Measurements from ENCODE around the gene PTPRCAP. TPM values are rescaled to one million over a fixed set of nuclear protein-coding genes. Genes with fewer than 3 reads are reported as not detected.

The PTPRCAP gene
- total RNA-seq, 2 donors from 2014 or later: 112 to 228 TPM

DNA sequence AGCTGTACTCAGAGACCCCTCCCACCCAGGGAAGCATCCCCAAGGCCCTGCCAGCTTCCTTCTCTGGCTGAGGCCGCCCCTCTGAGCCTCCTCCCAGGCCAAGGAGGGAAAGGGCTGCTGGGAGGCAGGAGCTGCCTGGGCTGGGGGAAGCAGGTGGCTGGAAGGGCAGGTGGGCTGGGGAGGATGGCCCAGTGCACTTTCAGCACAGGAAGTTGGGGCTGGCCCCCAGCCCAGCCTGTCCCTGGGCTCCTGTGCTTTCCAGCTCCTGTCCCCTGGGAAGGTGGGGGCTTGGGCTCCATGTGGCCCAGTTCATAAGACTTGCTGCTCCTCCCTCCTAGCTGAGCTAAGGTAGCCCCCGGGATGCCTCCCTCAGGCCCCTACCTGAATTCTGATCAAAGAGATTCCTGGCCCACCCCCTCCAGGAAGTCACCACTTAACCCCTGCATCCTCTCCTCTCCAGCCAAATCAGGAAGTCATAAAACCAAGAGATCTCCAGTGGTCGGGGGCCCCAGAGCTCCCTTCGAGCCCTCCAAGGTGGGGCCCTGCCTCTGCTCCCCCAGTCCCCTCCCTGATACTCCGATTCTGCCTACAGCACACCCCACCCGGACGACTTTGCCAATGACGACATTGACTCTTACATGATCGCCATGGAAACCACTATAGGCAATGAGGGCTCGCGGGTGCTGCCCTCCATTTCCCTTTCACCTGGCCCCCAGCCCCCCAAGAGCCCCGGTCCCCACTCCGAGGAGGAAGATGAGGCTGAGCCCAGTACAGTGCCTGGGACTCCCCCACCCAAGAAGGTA, 40.7 kb downstream of the PTPRCAP start:
- ATAC-seq (replicated peaks): no peak
- Mint-ChIP-seq H3K36me3 (ENCODE audit: low read depth) (peaks cover 77% of the 10 kb centered on the region), H3K27me3 (no peaks in the 10 kb centered on the region), H3K4me1 (peaks cover 15% of the 10 kb centered on the region), H3K4me3 (peak overlapping the region; percentile 52), H3K9me3 (no peaks in the 10 kb centered on the region), H3K27ac (peak overlapping the region; percentile 87)

DNA sequence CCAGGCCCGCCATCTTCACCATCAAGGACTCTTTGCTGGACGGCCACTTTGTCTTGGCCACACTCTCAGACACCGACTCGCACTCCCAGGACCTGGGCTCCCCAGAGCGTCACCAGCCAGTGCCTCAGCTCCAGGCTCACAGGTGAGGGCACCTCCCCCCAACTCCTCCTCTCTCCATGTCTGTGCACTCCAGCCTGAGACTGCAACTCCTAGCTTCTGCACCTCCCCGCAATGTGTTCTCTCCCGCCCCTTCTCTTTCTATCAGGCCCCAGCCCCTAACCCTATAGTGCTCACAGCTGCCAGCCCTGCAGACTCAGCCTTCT, 41.3 kb downstream of the PTPRCAP start:
- no peaks in the 10 kb centered on the region for H3K9me3 Mint-ChIP-seq
- ATAC-seq (replicated peaks): no peak
- H3K27ac Mint-ChIP-seq: peak overlapping the region; percentile 87
- peaks cover 77% of the 10 kb centered on the region for H3K36me3 Mint-ChIP-seq (ENCODE audit: low read depth)
- H3K4me3 Mint-ChIP-seq: no peak overlapping the region
- H3K27me3 Mint-ChIP-seq: no peaks in the 10 kb centered on the region
- peaks cover 15% of the 10 kb centered on the region for H3K4me1 Mint-ChIP-seq

DNA sequence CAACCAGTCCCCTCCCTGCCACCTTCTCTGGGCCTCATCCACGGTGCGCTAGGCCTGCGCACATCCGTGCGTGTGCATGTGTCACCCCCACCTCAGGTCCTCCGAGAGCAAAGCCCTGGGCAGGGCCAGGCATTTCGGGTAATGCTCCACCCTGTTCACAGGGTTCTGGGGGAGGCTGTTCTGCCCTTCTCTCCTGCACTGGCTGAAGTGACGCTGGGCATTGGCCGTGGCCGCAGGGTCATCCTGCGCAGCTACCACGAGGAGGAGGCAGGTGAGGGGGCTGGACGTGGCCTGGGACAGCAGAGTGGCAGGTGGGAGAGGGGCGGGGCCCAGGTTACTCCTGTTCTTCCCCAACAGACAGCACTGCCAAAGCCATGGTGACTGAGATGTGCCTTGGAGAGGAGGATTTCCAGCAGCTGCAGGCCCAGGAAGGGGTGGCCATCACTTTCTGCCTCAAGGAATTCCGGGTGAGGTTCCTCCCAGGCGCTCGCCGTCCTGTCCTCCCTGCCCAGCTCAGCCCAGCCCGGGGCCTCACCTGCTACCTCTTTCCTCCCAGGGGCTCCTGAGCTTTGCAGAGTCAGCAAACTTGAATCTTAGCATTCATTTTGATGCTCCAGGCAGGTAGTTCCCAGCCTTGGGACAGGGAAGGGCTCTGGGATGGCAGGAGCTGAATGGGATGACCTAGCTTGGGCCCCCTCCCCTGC, 41.8 kb downstream of the PTPRCAP start:
- peaks cover 74% of the 10 kb centered on the region for H3K36me3 Mint-ChIP-seq (ENCODE audit: low read depth)

GRCh38 chr11:67393990-67394389, 43.5 kb downstream of the PTPRCAP start:
- Mint-ChIP-seq H3K4me3 (peak overlapping the region; percentile 89), H3K4me1 (peaks cover 24% of the 10 kb centered on the region), H3K36me3 (ENCODE audit: low read depth) (peaks cover 57% of the 10 kb centered on the region), H3K27ac (no peak overlapping the region), H3K9me3 (no peaks in the 10 kb centered on the region), H3K27me3 (no peaks in the 10 kb centered on the region)
- no peak for ATAC-seq (replicated peaks)

More for the DNA sequence above, 41.8 kb downstream of the PTPRCAP start:
- H3K27me3 Mint-ChIP-seq: no peaks in the 10 kb centered on the region
- no peak overlapping the region for H3K27ac Mint-ChIP-seq
- H3K9me3 Mint-ChIP-seq: no peaks in the 10 kb centered on the region
- peaks cover 15% of the 10 kb centered on the region for H3K4me1 Mint-ChIP-seq
- no peak for ATAC-seq (replicated peaks)
- H3K4me3 Mint-ChIP-seq: no peak overlapping the region

DNA sequence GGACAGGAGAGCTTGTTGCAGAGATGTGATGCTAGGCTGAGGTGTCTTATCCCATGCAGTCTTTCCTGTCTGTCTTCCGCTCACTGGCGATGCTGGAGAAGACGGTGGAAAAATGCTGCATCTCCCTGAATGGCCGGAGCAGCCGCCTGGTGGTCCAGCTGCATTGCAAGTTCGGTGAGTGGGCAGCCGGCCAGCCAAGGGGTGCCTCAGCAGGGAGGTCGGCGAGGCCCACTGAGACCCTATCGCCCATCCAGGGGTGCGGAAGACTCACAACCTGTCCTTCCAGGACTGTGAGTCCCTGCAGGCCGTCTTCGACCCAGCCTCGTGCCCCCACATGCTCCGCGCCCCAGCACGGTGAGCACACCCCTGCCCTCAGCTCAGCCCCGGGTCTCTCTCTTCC, 44.0 kb downstream of the PTPRCAP start:
- Mint-ChIP-seq H3K4me1 (peaks cover 25% of the 10 kb centered on the region), H3K27me3 (no peaks in the 10 kb centered on the region), H3K27ac (no peak overlapping the region), H3K4me3 (peak overlapping the region; percentile 89), H3K9me3 (no peaks in the 10 kb centered on the region), H3K36me3 (ENCODE audit: low read depth) (peaks cover 51% of the 10 kb centered on the region)
- no peak for ATAC-seq (replicated peaks)

- H3K9me3 Mint-ChIP-seq: no peaks in the 10 kb centered on the region
- peak; percentile 23 for ATAC-seq (replicated peaks)
- peaks cover 19% of the 10 kb centered on the region for H3K4me1 Mint-ChIP-seq
- peak overlapping the region; percentile 89 for H3K4me3 Mint-ChIP-seq
- H3K36me3 Mint-ChIP-seq (ENCODE audit: low read depth): peaks cover 40% of the 10 kb centered on the region
- no peaks in the 10 kb centered on the region for H3K27me3 Mint-ChIP-seq
- peak overlapping the region; percentile 86 for H3K27ac Mint-ChIP-seq
Measured at GRCh38 chr11:67392183-67392715, 45.2 kb downstream of the PTPRCAP start.

- Mint-ChIP-seq H3K36me3 (ENCODE audit: low read depth) (peaks cover 33% of the 10 kb centered on the region), H3K4me3 (peak within 1 kb of the TSS; percentile 89), H3K4me1 (peaks cover 15% of the 10 kb centered on the region), H3K27ac (peak within 1 kb of the TSS; percentile 88), H3K27me3 (no peaks in the 10 kb centered on the region), H3K9me3 (no peaks in the 10 kb centered on the region)
- ATAC-seq (replicated peaks): peak; percentile 83
Measured at GRCh38 chr11:67391304-67392182, 45.9 kb downstream of the PTPRCAP start, which contains the start of gene RAD9A. TSS of gene RAD9A (plus strand) at chr11:67391986. CDS start at chr11:67392045, 59 bp downstream.

DNA sequence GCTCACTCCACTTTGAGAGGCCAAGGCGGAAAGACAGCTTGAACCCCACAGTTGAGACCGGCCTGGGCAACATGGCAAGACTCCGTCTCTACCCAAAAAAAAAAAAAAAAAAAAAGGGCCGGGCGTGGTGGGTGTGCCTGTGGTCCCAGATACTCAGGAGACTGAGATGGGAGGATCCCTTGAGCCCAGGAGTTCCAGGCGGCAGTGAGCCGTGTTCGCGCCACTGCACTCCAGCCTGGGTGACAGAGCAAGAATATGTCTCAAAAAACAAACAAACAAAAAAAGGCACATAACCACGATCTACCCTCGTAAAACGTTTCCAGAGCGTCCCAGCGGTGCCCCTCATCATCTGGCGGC, 46.6 kb downstream of the PTPRCAP start:
- no peak for ATAC-seq (replicated peaks)

GRCh38 chr11:67389477-67389876, 48.0 kb downstream of the PTPRCAP start:
- peaks cover 18% of the 10 kb centered on the region for H3K36me3 Mint-ChIP-seq (ENCODE audit: low read depth)
- H3K4me3 Mint-ChIP-seq: peak overlapping the region; percentile 70
- no peaks in the 10 kb centered on the region for H3K9me3 Mint-ChIP-seq
- ATAC-seq (replicated peaks): peak; percentile 58
- no peaks in the 10 kb centered on the region for H3K27me3 Mint-ChIP-seq
- peaks cover 15% of the 10 kb centered on the region for H3K4me1 Mint-ChIP-seq
- peak overlapping the region; percentile 74 for H3K27ac Mint-ChIP-seq

More for the DNA sequence above, 46.6 kb downstream of the PTPRCAP start:
- peak overlapping the region; percentile 89 for H3K4me3 Mint-ChIP-seq
- H3K36me3 Mint-ChIP-seq (ENCODE audit: low read depth): peaks cover 27% of the 10 kb centered on the region
- peak overlapping the region; percentile 88 for H3K27ac Mint-ChIP-seq
- no peaks in the 10 kb centered on the region for H3K9me3 Mint-ChIP-seq
- H3K27me3 Mint-ChIP-seq: no peaks in the 10 kb centered on the region
- H3K4me1 Mint-ChIP-seq: peaks cover 15% of the 10 kb centered on the region

DNA sequence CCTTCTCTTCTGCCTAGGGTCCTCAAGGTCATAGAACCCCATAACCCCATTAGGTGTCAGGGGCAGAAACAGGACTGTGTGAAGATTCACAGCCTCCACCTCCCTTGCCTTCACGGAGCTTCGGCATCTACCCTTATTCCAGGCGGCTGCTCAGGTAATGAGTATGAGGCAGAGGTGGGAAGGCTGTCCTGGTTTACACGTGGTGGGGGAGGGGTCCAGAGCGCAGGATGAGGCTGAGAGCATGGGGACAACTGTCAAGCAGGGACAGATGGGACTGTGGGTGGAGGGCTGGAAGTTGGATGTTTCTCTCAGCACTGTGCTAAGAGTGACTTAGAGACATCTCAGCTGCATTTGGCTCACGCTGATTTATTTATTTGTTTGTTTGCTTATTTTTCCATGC, 50.0 kb downstream of the PTPRCAP start:
- H3K4me1 Mint-ChIP-seq: peaks cover 13% of the 10 kb centered on the region
- H3K4me3 Mint-ChIP-seq: no peak overlapping the region
- H3K27ac Mint-ChIP-seq: no peak overlapping the region
- no peak for ATAC-seq (replicated peaks)
- no peaks in the 10 kb centered on the region for H3K27me3 Mint-ChIP-seq
- H3K36me3 Mint-ChIP-seq (ENCODE audit: low read depth): peaks cover 4% of the 10 kb centered on the region
- no peaks in the 10 kb centered on the region for H3K9me3 Mint-ChIP-seq

- no peaks in the 10 kb centered on the region for H3K36me3 Mint-ChIP-seq (ENCODE audit: low read depth)
- no peak overlapping the region for H3K4me3 Mint-ChIP-seq
- no peak overlapping the region for H3K27ac Mint-ChIP-seq
- H3K9me3 Mint-ChIP-seq: no peaks in the 10 kb centered on the region
- H3K4me1 Mint-ChIP-seq: peaks cover 15% of the 10 kb centered on the region
- ATAC-seq (replicated peaks): no peak
- no peaks in the 10 kb centered on the region for H3K27me3 Mint-ChIP-seq
Measured at GRCh38 chr11:67387069-67387468, 50.4 kb downstream of the PTPRCAP start.

Data from activated T-helper 17 cell treated with anti-CD3 and anti-CD28 coated beads, Interleukin-2, amount 50 U/mL, for 72 hours (primary cell).